HG03039 (cell line): ENCODE measurements around the gene PLAU.
"Not testable (repeated sequence)": the region's sequence is repeated elsewhere in the genome, so short reads cannot be mapped to it uniquely, and the experiment has no call there.

Experiments
- ATAC-seq: cut with Tn5 transposase; IDR thresholded peaks from one replicate; pipeline ENCODE4 v1.9.1; 2021; ENCODE audit warnings: mild to moderate bottlenecking, moderate library complexity; ENCODE audit not compliant: unreplicated experiment

The PLAU gene

GRCh38 chr10:73919481-73919880 lies 8.5 kb downstream of the PLAU start:
- not testable (repeated sequence) for ATAC-seq

GRCh38 chr10:73920089-73920488 lies 9.2 kb downstream of the PLAU start:
- no peak for ATAC-seq

- ATAC-seq, result no peak
These were observed 11.3 kb downstream of the PLAU start for GRCh38 chr10:73922007-73922863.

GRCh38 chr10:73922864-73923133 lies 11.9 kb downstream of the PLAU start:
- ATAC-seq, result no peak

GRCh38 chr10:73923935-73924598 lies 13.1 kb downstream of the PLAU start:
- no peak for ATAC-seq

- ATAC-seq, result no peak
These were observed 14.0 kb downstream of the PLAU start for GRCh38 chr10:73924935-73925334.

- ATAC-seq, result no peak
These were observed 14.6 kb downstream of the PLAU start for GRCh38 chr10:73925539-73925938.

GRCh38 chr10:73926152-73926764 lies 15.3 kb downstream of the PLAU start:
- ATAC-seq, result no peak

- ATAC-seq, result not testable (repeated sequence)
These were observed 19.8 kb downstream of the PLAU start for GRCh38 chr10:73930630-73931327.

GRCh38 chr10:73931767-73932619 lies 21.1 kb downstream of the PLAU start:
- peak; percentile 61 for ATAC-seq

GRCh38 chr10:73932620-73933112 lies 21.7 kb downstream of the PLAU start:
- peak; percentile 15 for ATAC-seq

- no peak for ATAC-seq
These were observed 23.1 kb downstream of the PLAU start for GRCh38 chr10:73934074-73934473.

GRCh38 chr10:73935895-73936294 lies 25.0 kb downstream of the PLAU start:
- no peak for ATAC-seq

GRCh38 chr10:73937333-73938043 lies 26.6 kb downstream of the PLAU start:
- ATAC-seq, result no peak

- no peak for ATAC-seq
These were observed 29.8 kb downstream of the PLAU start for GRCh38 chr10:73940634-73941221.

- ATAC-seq, result no peak
These were observed 30.4 kb downstream of the PLAU start for GRCh38 chr10:73941300-73941699.

GRCh38 chr10:73944356-73945100 lies 33.6 kb downstream of the PLAU start:
- ATAC-seq, result no peak

GRCh38 chr10:73946253-73947145 lies 35.6 kb downstream of the PLAU start:
- ATAC-seq, result no peak
